GM18867 (cell line): Measurements from ENCODE around the gene CHD9NB.
"Not testable (repeated sequence)": the region's sequence is repeated elsewhere in the genome, so short reads cannot be mapped to it uniquely, and the experiment has no call there.

Source experiments
- ATAC-seq: cut with Tn5 transposase; IDR thresholded peaks from one replicate; pipeline ENCODE4 v1.9.1; 2021; ENCODE audit warnings: mild to moderate bottlenecking, moderate library complexity; ENCODE audit not compliant: unreplicated experiment

The CHD9NB gene

DNA sequence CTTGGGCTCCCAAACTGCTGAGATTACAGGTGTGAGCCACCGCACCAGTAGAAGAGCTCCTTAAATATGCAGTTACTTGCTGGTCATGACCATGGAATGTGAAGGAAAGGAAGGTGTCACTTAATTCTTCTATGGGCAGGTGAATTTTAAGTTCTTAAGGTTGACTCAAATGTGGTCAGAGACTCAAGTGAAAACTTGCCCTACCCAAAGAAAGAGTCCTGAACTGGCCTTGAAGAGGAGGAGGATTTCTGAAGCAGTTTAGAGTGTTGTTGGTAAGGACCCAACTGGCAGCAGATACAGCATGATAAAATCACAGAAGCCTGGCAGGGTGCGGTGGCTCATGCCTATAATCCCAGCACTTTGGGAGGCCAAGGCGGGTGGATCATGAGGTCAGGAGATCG, 31.4 kb upstream of the CHD9NB start:
- no peak for ATAC-seq

DNA sequence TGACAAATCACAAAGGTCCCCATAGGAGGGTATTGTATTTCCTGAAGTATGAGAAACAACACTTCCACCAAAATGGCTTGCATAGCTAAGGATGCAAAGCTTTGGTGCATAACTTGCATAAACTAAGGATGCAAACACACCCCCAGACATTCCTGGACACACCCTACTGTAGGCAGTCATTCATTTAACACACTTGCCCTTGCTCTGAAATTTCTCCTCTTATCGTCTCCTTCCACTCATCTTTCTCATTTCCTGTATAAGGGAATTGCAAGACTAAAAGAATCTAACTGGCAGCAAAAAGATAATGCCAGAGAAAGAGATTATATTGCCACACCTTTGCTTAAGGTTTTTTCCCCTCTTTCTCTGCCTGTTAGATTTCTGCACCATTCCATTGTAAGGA, 30.4 kb upstream of the CHD9NB start:
- ATAC-seq = no peak

DNA sequence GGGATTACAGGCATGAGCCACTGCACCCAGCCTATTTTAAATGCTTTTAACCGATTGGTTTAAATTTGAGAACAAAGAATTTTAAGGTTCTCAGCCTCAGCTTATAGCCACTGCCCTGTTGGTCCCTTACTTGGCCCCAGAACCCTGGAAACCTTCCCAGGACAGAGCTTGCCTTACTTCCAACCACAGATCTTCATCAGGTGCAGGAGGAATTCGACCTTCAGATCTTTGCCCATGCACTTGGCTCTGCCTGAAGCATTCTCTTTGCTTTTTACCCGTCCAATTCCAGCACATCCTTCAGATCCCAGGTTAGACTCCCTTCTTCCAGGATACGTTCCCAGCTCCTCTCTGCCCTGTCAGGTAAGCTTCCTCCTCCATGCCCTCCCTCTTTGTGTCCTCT, 29.8 kb upstream of the CHD9NB start:
- no peak for ATAC-seq

DNA sequence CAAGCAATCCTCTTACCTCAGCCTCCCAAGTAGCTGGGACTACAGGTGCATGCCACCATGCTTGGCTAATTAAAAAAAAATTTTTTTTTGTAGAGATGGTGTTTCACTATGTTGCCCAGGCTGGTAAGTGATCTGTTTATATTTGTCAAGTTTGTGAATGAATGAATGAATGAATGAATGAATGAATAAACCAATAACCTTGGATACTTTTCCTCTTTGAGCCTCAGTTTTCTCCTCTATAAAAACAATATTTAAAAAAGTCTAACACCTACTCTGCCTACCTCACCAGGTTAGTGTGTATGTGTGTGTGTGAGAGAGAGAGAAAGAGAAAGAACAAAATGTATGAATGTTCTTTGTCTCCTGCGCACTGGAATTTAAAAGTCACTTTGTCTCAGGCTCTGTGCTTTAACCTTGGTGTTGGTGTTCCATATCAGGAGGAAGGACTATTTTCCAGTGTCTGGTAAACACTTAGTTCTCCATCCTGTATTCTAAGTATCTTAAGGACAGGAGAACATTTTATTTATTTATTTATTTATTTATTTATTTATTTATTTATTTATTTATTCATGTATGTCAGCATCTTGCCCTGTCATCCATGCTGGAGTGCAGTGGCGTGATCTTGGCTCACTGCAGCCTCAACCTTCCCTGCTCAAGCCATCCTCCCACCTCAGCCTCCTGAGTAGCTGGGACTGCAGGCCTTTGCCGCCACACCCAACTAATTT, 29.1 kb upstream of the CHD9NB start:
- ATAC-seq = no peak

DNA sequence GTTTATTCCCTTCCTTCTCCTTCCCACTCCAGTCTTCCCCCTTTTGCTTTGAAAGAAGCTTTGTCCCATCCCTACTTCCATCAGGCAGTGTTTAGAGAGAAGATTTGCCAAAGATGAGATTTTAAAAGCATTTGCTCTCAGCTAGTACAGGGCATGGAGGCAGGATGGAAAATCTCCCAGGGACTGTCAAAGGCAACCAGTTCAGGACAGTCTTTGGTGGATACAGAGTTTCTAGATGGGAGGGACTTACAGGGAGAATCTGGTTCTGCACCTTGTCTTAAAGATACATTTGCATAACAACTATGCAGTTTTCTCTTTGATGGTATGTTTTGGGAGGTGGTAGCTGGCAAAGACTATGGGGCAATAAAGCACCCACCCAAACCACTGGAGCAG, 28.3 kb upstream of the CHD9NB start:
- ATAC-seq = no peak

DNA sequence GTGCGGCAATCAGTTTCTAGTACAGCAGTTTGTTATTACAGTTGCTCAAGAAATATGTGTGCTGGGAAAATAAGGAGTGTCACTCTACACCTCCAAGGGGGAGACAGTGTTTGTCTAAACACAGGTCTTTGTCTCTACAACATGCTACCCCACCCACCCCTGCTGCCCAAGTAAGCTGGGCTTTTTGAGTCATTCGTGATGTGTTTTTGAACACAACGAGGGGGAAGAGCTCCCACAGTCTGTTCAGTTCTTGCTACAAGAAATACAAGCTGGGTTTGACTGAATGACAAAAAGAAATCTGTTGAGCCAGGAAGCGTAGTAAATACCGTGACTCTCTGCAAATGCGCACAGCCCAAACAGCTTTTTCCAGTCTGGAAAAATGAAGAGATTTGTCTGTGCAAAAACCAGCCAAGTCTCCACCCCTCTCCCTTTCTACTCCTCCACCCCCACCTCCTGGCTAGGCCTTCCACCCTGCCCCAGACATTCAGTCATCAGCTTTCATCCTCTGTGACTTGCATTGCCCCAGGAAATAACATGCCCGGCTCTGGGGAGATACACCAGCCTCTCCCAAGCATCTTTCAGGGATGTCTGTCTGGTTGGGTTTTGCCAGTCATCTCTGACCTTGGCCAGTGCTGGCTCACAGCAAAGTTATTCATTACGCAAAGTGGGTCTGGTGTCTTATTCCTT, 27.8 kb upstream of the CHD9NB start:
- no peak for ATAC-seq

DNA sequence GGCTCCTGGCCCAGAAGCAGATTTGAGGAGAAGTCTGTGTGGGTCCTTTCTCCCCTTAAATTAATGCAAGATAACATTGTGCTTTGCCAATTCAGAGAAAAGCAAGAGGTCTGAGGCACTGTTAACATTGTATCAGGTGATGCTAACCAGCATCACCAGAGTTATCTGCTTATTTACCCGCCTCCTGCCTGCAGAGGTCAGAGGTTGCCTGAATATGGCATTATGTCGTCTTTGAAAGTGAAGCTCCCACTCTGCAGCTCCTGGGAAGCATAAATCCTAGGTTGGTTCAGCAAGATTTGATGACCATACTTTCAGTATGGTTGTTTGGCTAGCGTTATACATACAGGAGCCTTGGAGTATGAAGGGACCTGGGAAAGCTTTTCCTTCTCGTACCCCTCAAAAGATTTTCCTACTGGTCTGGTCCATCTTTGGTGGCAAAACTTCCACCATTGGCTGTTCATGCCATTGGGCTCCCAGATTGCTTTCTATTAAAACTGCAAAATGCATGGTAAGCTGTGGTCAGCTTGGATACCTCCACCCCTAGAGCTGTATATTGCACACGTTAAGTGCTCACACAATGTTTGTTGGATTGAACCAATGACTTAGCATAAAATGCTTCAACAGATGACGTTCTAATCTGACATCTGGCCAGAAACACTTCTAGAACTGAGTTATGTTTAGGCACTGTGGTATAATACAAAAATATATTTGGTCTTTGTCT, 26.2 kb upstream of the CHD9NB start:
- no peak for ATAC-seq

DNA sequence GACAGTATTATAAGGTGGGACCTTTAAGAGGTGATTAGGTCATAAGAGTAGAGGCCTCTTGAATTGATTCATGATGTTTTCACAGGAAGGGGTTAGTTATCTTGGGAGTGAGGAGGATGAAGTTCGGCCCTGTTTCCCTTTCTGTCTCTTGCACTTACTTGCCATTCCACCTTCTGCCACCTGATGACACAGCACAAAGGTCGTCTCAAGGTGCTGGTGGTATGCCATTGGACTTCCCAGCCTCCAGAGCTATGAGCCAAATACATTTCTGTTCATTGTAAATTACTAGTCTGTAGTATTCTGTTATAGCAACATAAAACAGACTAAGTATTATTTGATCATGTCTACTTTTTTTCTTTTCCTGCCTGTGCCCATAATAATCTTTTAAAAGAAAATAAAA, 25.6 kb upstream of the CHD9NB start:
- ATAC-seq = no peak

DNA sequence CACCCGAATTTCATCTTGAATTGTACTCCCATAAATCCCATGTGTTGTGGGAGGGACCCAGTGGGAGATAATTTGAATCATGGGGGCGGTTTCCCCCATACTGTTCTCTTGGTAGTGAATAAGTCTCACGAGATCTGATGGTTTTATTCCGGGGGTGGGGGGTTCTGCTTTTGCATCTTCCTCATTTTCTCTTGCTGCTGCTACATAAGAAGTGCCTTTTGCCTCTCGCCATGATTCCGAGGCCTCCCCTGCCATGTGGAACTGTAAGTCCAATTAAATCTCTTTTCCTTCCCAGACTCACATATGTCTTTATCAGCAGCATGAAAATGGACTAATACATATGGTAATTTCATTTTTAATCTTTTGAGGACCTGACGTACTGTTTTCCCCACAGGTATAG, 22.8 kb upstream of the CHD9NB start:
- ATAC-seq = not testable (repeated sequence)

DNA sequence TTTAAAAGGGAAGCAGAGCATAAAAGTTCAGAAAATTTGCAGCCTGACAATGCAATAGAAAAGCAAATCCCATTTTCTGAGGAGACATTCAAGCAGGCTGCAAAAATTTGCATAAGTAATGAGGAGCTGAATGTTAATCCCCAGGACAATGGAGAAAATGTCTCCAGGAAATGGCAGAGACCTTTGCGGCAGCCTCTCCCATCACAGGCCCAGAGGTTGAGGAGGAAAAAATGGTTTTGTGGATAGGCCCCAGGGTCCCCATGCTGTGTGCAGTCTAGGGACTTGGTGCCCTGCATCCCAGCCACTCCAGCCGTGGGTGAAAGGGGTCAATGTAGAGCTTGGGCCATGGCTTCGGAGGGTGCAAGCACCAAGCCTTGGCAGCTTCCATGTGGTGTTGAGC, 21.6 kb upstream of the CHD9NB start:
- ATAC-seq = not testable (repeated sequence)

DNA sequence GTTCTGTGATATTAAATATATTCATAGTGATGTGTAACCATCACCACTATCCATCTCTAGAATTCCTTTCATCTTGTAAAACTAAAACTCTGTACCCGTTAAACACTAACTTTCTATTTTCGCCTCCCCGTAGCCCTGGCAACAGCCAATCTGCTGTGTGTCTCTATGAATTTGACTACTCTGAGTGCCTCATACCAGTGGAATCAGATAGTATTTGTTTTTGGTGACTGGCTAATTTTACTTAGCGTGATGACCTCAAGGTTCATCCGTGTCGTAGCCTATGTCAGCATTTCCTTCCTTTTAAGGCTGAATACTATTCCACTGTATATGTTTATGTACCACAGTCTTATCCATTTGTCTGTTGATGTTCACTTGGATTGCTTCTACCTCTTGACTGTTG, 20.3 kb upstream of the CHD9NB start:
- no peak for ATAC-seq

DNA sequence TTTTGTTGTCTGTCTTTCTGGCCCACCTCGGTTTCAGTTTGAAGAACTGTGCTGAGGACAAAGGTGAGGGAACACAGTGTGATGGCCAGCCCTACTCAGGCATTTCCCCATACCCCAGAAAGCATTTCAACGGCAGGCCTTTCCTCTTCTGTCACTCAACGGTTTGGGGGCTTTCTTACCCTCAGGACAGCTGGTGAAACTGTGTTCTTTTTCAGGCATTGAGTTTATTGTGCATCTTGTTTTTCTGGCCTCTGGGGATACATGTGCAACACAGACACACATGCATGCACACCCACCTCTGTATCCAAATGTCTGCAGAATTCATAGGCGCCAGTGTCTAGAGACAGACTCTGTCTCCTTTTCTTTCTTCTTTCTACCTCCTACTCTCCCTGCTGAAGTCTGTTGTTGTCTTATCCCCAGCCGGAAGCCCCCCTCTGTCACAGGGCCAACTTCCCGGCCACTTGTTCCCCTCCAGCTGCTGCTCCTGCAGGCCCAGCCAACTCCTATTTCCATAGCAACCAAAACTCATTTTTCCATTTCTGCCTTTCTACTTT, 19.1 kb upstream of the CHD9NB start:
- ATAC-seq = peak; percentile 55

DNA sequence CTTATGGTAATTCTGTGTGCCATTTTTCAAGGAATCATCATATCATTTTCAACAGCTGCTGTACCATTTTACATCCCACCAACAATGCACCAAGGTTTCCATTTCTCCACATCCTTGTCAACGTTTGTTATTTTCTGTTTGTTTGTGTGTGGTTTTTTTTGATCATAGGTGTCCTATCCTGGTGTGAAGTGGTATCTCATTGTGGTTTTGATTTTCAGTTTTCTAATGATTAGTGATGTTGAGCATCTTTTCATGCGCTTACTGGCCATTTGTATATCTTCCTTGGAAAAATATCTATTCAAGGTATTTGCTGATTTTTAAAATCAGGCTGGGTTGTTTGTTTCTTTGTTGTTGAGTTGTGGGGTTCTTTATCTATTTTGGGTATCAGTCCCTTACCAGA, 17.1 kb upstream of the CHD9NB start:
- no peak for ATAC-seq

DNA sequence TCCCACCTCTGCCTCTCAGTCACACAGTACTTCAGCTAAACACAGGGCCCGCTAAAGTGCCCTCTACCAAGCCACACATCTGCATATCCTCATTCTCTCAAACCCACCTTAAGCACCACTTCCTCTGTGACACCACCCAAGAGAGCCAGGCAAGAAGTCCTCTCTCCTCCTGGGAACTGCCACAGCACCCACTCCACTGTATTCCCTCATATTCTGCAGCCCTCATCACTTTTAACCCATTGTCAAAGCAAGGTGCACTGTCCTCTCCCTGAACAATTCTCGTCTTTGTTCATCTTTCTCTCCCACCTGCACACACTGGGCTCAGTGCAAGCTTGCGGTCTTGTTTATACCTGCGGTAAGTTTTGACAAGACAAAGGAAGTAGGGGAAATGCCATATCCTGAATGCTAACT, 15.7 kb upstream of the CHD9NB start:
- ATAC-seq = peak; percentile 60

DNA sequence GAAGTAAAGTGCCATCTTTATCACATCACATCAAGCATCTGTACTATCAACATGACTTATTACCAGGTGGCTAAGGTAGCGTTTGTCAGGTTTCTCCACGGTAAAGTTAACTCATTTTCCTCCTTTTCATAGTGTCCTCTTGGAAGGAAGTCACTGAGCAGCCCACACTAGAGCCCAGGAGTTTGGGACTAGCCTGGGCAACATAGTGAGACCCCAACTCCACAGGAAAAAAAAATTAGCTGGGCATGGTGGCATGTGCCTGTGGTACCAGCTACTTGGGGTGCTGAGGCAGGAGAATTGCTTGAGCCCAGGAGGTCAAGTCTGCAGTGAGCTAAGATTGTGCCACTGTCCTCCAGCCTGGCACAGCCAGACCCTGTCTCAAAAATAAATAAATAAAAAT, 15.0 kb upstream of the CHD9NB start:
- ATAC-seq = no peak

DNA sequence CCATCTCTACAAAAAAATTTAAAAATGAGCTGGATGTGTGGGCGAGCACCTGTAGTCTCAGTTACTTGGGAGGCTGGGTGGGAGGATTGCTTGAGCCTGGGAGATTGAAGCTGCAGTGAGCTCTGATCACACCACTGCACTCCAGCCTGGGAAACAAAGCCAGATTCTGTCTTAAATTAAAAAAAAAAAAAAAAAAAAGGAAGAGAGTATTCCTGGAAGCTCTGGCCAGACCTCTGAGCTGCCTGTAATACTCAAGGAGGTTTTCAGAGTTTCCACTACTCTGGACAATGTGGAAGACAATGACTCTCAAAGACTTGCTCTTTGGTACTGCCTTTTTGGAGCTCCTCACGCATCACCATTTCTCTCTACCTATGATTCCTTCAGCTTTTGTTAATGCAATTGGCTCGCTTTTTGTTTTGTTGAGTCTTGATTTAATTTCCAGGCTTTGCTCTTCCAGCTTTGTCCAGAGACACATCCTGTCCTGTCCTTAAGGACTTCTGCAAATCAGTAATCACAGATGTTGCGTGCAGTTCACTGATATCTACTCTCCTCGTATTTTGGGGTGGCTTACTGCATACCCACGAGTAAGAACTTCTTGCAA, 12.9 kb upstream of the CHD9NB start:
- ATAC-seq = no peak

DNA sequence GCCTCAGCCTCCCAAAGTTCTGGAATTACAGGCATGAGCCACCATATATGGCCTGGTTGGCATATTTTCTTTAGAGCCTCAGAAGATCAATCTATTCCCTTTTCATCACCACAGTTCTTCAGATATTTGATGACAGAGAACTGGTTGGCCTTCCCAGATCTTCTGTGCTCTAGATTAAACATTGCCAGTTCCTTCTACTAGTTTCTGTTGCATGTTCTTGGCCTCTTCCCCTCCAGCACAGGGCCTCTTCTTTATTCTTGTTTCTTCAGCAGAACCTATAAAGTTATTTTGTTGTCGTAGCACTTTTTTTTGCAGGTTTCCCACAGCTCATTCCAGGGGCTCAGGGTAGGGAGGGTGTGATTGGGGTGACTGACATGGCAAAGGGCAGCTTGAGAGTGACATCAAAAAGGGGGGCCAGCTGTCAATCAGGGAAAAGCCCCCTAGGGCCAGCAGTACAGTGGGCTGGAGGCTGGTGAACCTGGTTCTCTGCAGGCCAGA, 11.4 kb upstream of the CHD9NB start:
- ATAC-seq = no peak

DNA sequence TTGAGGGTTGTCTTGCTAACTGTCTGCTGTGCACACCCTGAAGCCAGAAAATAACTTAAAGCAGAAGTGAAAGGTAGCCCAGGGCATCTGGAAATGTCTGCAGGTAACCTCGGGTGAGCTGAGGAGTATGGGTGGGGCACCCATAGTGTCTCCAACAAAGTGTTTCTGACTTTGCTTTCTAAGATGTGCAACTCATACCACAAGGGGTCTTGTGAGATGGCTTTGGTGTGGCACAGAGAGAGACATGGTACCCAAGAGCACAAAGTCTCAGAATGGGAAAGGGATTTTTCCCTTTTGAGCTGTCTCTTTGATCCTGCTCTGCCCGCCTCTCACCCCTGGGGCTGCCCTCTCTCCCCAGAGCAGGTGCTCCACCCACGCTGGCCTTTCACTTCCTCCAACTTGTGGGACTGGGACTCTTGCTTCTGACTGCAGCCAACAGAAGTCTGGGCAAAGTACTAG, 9.0 kb upstream of the CHD9NB start:
- peak; percentile 91 for ATAC-seq

DNA sequence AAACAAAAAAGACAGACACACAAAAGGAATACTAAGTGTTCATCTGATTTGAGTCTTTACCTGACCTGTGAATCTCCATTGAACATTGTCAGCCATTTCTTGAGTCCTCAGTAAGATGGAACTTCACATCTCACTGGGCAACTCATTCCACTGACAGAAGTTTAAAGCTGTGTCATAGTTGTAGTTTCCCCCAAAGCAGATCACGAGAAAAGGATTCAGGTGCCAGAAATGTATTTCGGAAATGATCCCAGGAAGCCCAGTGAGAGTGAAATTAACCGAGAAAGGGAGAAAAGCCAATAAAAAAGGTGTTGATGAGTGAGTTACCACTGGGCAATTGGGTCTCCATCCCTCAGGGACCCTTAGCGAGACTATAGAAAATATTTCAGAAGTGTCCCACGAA, 8.6 kb upstream of the CHD9NB start:
- ATAC-seq = peak; percentile 15

DNA sequence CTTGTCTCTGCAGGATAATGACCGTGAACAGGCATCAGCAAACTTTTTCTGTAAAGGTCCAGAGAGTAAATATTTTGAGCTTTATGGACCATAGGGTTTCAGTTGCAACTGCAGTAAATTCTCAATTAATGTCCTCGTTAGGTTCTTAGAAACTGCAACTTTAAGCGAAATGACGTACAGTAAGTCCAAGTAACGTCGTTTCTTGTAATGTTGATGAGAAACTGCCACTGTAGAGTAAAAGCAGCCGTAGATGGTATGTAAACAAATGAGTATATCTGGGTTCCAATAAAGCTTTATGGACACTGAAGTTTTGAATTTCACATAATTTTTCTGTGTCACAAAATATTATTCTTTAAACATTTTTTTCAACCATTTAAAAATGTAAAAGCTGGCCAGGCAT, 7.0 kb upstream of the CHD9NB start:
- ATAC-seq = no peak

DNA sequence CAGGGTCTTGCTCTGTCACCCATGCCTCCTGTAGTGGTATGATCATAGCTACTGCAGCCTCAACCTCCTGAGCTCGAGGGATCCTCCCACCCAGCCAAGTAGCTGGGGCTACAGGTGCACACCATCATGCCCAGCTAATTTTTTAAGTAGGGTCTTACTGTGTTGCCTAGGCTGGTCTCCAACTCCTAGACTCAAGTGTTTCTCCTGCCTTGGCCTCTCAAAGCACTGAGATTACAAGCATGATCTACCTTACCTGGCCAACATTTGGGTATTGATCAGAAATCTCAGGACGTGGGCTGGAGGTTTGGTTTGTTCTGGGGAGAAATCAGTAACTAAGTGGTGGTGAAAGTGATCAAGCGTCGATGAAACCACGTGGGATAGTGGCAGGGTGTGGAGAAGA, 6.2 kb upstream of the CHD9NB start:
- ATAC-seq = no peak
